MCF 10A (cell line): Measurements from ENCODE around the gene CCDC78. TPM values are rescaled to one million over a fixed set of nuclear protein-coding genes. Genes with fewer than 3 reads are reported as not detected.

Experiments used
- Bru-seq: library from RNA; stranded (reverse); fragments of 400-500 nt; gene quantifications from one replicate; lab custom pipeline; 2021; lab: Mats Ljungman, UMichigan
- BruChase-seq, 2 experiments: library from RNA; stranded (reverse); fragments of 400-500 nt; gene quantifications; one replicate each; lab custom pipeline; 2021; lab: Mats Ljungman, UMichigan
- BruUV-seq: library from RNA; stranded (reverse); fragments of 400-500 nt; replicated peaks from 2 replicates; lab custom pipeline; 2021; lab: Mats Ljungman, UMichigan
- CTCF ChIA-PET: fragments of 300-600 bp; sonication (Branson Sonifier 250); formaldehyde crosslinking; extraction: SDS; loops from one replicate; lab custom pipeline; 2021; ENCODE audit warnings: antibody characterized with exemption, inconsistent platforms; lab: Yijun Ruan, JAX
- POLR2A ChIA-PET: fragments of 300-600, 350-650 bp; sonication (Branson Sonifier 250); formaldehyde crosslinking; extraction: SDS; loops from one replicate; lab custom pipeline; 2020; ENCODE audit warnings: antibody characterized with exemption, inconsistent platforms; lab: Yijun Ruan, JAX
- DNase-seq: peaks from one replicate; pipeline ENCODE4 v3.0.0-alpha.2; 2018; ENCODE audit not compliant: unreplicated experiment
- H3K27ac Mint-ChIP-seq: one replicate; pipeline ENCODE4 v1.8.0; 2022; ENCODE audit warnings: mild to moderate bottlenecking, low read depth, mixed read lengths; ENCODE audit not compliant: unreplicated experiment
- H3K27me3 Mint-ChIP-seq: one replicate; pipeline ENCODE4 v1.8.0; 2022; ENCODE audit warnings: mixed read lengths; ENCODE audit not compliant: insufficient read depth, unreplicated experiment
- H3K36me3 Mint-ChIP-seq: one replicate; pipeline ENCODE4 v1.8.0; 2022; ENCODE audit warnings: mild to moderate bottlenecking, moderate library complexity, mixed read lengths; ENCODE audit not compliant: insufficient read depth, unreplicated experiment
- H3K4me1 Mint-ChIP-seq: one replicate; pipeline ENCODE4 v1.8.0; 2022; ENCODE audit warnings: mixed read lengths; ENCODE audit not compliant: insufficient read depth, unreplicated experiment
- H3K4me3 Mint-ChIP-seq: one replicate; pipeline ENCODE4 v1.8.0; 2022; ENCODE audit warnings: mild to moderate bottlenecking, moderate library complexity, mixed read lengths; ENCODE audit not compliant: unreplicated experiment
- H3K9me3 Mint-ChIP-seq: one replicate; pipeline ENCODE4 v1.8.0; 2022; ENCODE audit warnings: mixed read lengths; ENCODE audit not compliant: unreplicated experiment
- intact Hi-C: fragments of 100-400 bp; cut with micrococcal nuclease; formaldehyde crosslinking; loops from 2 replicates; pipeline ENCODE4 v1.14.1; 2022
- long read RNA-seq: library from polyadenylated mRNA; stranded (forward); transcript quantifications from one replicate; pipeline ENCODE4 v2.0.0, GENCODE V29; 2022
- total RNA-seq: library from RNA; stranded (reverse); gene quantifications from 2 replicates; pipeline ENCODE4 v1.2.3, GENCODE V29; 2022
- TF ChIP-seq, protein P1 (sequence below): fragments of 200-600 bp; IDR thresholded peaks from one replicate; pipeline ENCODE4 v1.8.0; 2022; ENCODE audit warnings: antibody characterized with exemption, mild to moderate bottlenecking; ENCODE audit not compliant: unreplicated experiment

Gene CCDC78
- total RNA-seq, result 4.6 and 6.0 TPM in 2 replicates
- Bru-seq, nascent RNA, result percentile 25 among the genes with signal in this experiment
- BruChase-seq, experiment 1, labeled RNA remaining after a 6-hour chase, result percentile 27 among the genes with signal in this experiment
- percentile 27 among the genes with signal in this experiment for BruChase-seq, experiment 2, labeled RNA remaining after a 2-hour chase
- long read RNA-seq, result 0 reads

DNA sequence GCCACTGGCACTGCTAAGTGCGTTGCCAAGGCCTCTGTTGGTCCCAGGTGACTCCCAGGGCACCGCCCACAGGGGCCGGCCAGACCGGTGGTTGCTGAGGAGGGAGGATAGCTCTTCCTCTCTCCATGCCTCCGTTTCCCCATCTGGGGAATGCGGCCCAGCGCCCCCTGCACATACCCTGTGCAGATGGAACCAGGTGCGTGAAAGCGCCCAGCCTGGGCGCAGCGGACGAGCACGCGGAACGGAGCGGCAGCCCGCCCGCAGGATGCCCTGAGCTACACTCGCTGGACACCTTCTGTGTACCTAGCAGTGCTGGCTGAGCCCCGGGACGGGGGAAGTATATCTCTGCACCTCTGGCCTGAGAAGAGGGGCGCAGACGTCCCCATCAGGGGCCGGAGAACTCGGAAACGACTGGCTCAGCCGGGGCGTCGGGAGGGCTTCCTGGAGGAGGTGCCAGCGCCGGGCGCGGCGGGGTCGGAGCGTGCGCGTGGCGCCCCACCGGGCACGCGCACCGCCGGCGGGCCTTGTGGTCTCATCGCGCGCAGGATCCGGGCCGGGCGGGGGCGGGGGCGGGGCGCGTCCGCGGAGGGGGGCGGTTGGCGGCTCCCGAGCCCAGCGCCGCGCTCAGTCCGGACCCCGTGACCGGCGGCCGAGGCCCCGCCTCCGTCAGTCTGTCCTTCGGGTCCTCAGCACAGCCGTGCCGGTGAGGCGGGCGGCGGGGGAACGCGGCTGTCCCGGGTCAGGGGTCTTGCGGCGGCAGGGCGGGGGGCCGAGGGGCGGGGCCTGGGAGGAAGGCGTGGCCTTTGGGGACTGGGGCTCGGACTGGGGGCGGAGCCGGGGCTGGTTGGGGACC is at the start of gene CCDC78, which contains the start of gene HAGHL:
Gene CCDC78 (minus strand): TSS at position 6 of the 853 bp plus-strand sequence. CDS start 76 bp downstream, outside the sequence.
Gene HAGHL (plus strand): TSS at position 669 of the 853 bp plus-strand sequence. CDS start 404 bp downstream, outside the sequence.
- Mint-ChIP-seq H3K27ac (no peak within 1 kb of the TSS), H3K36me3 (peaks cover 38% of the 10 kb centered on the region), H3K9me3 (no peaks in the 10 kb centered on the region), H3K4me3 (peak within 1 kb of the TSS; percentile 65), H3K27me3 (no peaks in the 10 kb centered on the region), H3K4me1 (no peaks in the 10 kb centered on the region)
- ChIA-PET CTCF (interaction anchor here (0.6 to 1.6 kb wide), 7 partner anchors 11 to 1703 kb away, joined by 3 to 5 read pairs (median 3); no protein-coding TSS in a partner anchor), POLR2A (interaction anchor here (0.6 to 9.6 kb wide), 16 partner anchors 7 to 328 kb away, joined by 3 to 124 read pairs (median 6); partner anchors contain the start of genes CIAO3, METRN, MSLN and STUB1)
- intact Hi-C loops, result loop anchor here (5.0 kb wide), 1 partner anchor 61 kb away; the partner anchor contains the start of genes CHTF18 and RPUSD1
- peak; percentile 39 for DNase-seq
- BruUV-seq, result no TSS peak
- TF ChIP-seq, protein P1, sequence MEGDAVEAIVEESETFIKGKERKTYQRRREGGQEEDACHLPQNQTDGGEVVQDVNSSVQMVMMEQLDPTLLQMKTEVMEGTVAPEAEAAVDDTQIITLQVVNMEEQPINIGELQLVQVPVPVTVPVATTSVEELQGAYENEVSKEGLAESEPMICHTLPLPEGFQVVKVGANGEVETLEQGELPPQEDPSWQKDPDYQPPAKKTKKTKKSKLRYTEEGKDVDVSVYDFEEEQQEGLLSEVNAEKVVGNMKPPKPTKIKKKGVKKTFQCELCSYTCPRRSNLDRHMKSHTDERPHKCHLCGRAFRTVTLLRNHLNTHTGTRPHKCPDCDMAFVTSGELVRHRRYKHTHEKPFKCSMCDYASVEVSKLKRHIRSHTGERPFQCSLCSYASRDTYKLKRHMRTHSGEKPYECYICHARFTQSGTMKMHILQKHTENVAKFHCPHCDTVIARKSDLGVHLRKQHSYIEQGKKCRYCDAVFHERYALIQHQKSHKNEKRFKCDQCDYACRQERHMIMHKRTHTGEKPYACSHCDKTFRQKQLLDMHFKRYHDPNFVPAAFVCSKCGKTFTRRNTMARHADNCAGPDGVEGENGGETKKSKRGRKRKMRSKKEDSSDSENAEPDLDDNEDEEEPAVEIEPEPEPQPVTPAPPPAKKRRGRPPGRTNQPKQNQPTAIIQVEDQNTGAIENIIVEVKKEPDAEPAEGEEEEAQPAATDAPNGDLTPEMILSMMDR, result no peak

GRCh38 chr16:775236-775796 is 49.1 kb upstream of the CCDC78 start:
- no TSS peak for BruUV-seq
- Mint-ChIP-seq H3K4me1 (no peaks in the 10 kb centered on the region), H3K36me3 (no peaks in the 10 kb centered on the region), H3K27me3 (no peaks in the 10 kb centered on the region), H3K27ac (no peak overlapping the region), H3K9me3 (no peaks in the 10 kb centered on the region), H3K4me3 (no peak overlapping the region)
- TF ChIP-seq, protein P1, result no peak
- ChIA-PET POLR2A (interaction anchor here (0.7 kb wide), 1 partner anchor 8 kb away, joined by 3 read pairs; no protein-coding TSS in a partner anchor), CTCF (interaction anchor here (0.6 kb wide), 1 partner anchor 783 kb away, joined by 3 read pairs; no protein-coding TSS in a partner anchor)
- no peak for DNase-seq
- intact Hi-C loops, result no loop called here

DNA sequence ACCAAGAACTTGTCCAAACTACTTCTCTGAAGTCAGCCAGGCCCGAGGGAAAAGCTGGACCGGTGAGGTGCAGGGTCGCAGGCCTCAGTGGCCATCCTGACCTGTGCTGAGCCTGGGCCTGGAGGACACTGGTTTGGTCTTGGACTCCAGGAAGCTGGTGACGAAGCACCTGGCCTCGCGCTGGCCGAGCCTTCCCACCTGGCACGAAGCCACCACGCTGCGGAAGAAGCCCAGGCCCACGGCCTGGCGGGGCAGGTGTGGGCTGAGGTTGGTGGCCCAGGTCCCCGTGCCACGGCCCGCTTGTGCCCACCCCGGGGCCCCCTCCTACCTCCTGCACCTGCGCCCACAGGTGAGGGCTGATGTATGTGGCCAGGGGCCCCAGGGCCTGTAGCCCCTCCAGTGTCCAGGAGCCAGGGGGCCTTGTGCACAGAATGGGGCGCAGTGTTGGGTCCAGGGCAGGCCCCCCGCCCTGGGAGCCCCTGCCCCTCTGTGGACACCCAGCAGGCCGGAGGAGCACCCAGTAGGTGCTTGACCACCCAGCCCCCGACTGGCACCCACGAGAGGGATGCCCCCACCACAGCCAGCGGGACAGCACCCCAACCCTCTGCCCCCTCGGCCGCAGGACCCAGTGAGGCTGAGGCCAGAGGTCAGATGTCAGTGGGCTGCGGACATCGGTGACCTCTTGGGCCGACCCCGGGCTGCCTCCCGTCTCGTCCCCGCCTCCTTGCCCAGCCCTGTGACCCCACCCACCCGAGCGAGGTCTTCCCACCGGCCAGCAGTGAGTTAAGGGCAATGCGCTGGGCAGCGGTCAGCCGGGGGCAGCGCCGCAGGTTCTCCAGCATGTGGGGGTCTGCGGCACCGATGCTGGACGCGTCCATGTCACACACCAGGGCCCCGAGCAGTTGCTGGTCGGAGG is 48.1 kb upstream of the CCDC78 start:
- Mint-ChIP-seq H3K9me3 (no peaks in the 10 kb centered on the region), H3K27ac (no peak overlapping the region), H3K4me3 (no peak overlapping the region), H3K36me3 (no peaks in the 10 kb centered on the region), H3K27me3 (no peaks in the 10 kb centered on the region), H3K4me1 (no peaks in the 10 kb centered on the region)
- TF ChIP-seq, protein P1, result no peak
- no TSS peak for BruUV-seq
- intact Hi-C loops, result no loop called here
- CTCF ChIA-PET, result interaction anchor here (0.6 kb wide), 1 partner anchor 783 kb away, joined by 3 read pairs; no protein-coding TSS in a partner anchor
- no peak for DNase-seq
- POLR2A ChIA-PET, result interaction anchor here (0.7 to 3.0 kb wide), 5 partner anchors 8 to 205 kb away, joined by 3 to 23 read pairs (median 3); partner anchors contain the start of gene MSLN
